HepG2 (cell line): Measurements from ENCODE around the gene MOAP1. TPM values are rescaled to one million over a fixed set of nuclear protein-coding genes. Genes with fewer than 3 reads are reported as not detected.

Experiments used
- ATAC-seq: fragments of 200-7000 bp; cut with Tn5 transposase; 3 replicates; pipeline ENCODE4 v1.9.1; 2020; ENCODE audit warnings: mild to moderate bottlenecking, moderate library complexity
- BruUV-seq: library from RNA; stranded (reverse); fragments of 400-500 nt; replicated peaks from 2 replicates; lab custom pipeline; 2021; lab: Mats Ljungman, UMichigan
- CTCF ChIA-PET: fragments of 300-600 bp; formaldehyde crosslinking; extraction: SDS; loops from one replicate; lab custom pipeline; 2021; ENCODE audit warnings: low total read pairs, inconsistent platforms, low intra/inter-chr PET ratio; lab: Yijun Ruan, JAX
- POLR2A ChIA-PET: fragments of 350-600 bp; sonication (Branson Sonifier 250); formaldehyde crosslinking; loops from one replicate; lab custom pipeline; 2020; ENCODE audit warnings: antibody characterized with exemption, inconsistent platforms; lab: Yijun Ruan, JAX
- DNase-seq: peaks from one replicate; pipeline ENCODE4 v3.0.0-alpha.2; 2015; ENCODE audit warnings: low spot score
- FAIRE-seq: peaks from 3 replicates; lab custom pipeline; 2011; peaks lifted over from hg19 to GRCh38; lab: Jason Lieb, UNC
- H2AFZ ChIP-seq: one replicate; pipeline ENCODE4 v1.6.1; 2011; ENCODE audit warnings: low read length, inconsistent platforms
- H3K27ac ChIP-seq: fragments of 300-600 bp; 3 replicates; pipeline ENCODE4 v1.8.0; 2011; ENCODE audit warnings: mixed run types, mild to moderate bottlenecking, mixed read lengths, low read length, inconsistent platforms; ENCODE audit not compliant: insufficient read depth; ENCODE audit errors: extremely low read length
- H3K27me3 ChIP-seq, 2 experiments: fragments of 200-600 bp in 1 of 2; 2 replicates in 1 of 2; 3 replicates in 1 of 2; pipeline versions ENCODE4 v1.6.0 to v1.8.0; 2011; ENCODE audit warnings: low read length in 2 of 2, mild to moderate bottlenecking in 2 of 2, moderate library complexity in 2 of 2, inconsistent platforms in 1 of 2; ENCODE audit not compliant: insufficient read depth in 2 of 2, control insufficient read depth in 1 of 2
- H3K36me3 ChIP-seq, 2 experiments: fragments of 200-600 bp in 1 of 2; replicated peaks in 1 of 2; 2 replicates in 1 of 2; 3 replicates in 1 of 2; pipeline versions ENCODE4 v1.5.1 to v1.8.0; 2011; ENCODE audit warnings: low read length in 2 of 2, inconsistent platforms in 1 of 2; ENCODE audit not compliant: insufficient read depth in 2 of 2, control insufficient read depth in 1 of 2
- H3K4me1 ChIP-seq: 2 replicates; pipeline ENCODE4 v1.5.1; 2012; ENCODE audit warnings: low read length, inconsistent platforms; ENCODE audit not compliant: insufficient read depth
- H3K4me2 ChIP-seq: 2 replicates; pipeline ENCODE4 v1.6.0; 2011; ENCODE audit warnings: low read depth, low read length, inconsistent platforms
- H3K4me3 ChIP-seq, 3 experiments: fragments of 200-600 bp in 1 of 3; sonication (generic), shearing (Covaris generic) in 1 of 3; replicated peaks in 1 of 3; 2 replicates each; pipeline ENCODE4 v1.5.1; 2011 to 2016; ENCODE audit warnings: low read length in 3 of 3, inconsistent platforms in 2 of 3, low read depth in 2 of 3, mild to moderate bottlenecking in 2 of 3, control low read depth in 1 of 3, mixed read lengths in 1 of 3; ENCODE audit not compliant: insufficient read depth in 1 of 3
- H3K79me2 ChIP-seq: one replicate; pipeline ENCODE4 v1.6.1; 2011; ENCODE audit warnings: low read length, inconsistent platforms; ENCODE audit not compliant: insufficient read depth
- H3K9ac ChIP-seq: 2 replicates; pipeline ENCODE4 v1.6.0; 2011; ENCODE audit warnings: mild to moderate bottlenecking, low read depth, low read length, inconsistent platforms; ENCODE audit not compliant: insufficient read depth
- H3K9me3 ChIP-seq: 2 replicates; pipeline ENCODE4 v1.5.1; 2012; ENCODE audit warnings: mild to moderate bottlenecking, low read length
- H4K20me1 ChIP-seq: 2 replicates; pipeline ENCODE4 v1.6.0; 2011; ENCODE audit warnings: inconsistent platforms, mild to moderate bottlenecking, low read length, moderate library complexity; ENCODE audit not compliant: insufficient read depth
- ATF2 ChIP-seq: sonication (generic); formaldehyde crosslinking; IDR thresholded peaks from 2 replicates; pipeline ENCODE4 v1.4.0; 2020; ENCODE audit warnings: missing genetic modification reagents
- BHLHE40 ChIP-seq: IDR thresholded peaks from 2 replicates; pipeline ENCODE4 v1.6.1; 2011; ENCODE audit warnings: low read length, improper control_type of control experiment
- CCDC6 ChIP-seq: sonication (generic); formaldehyde crosslinking; IDR thresholded peaks from 2 replicates; pipeline ENCODE4 v1.8.1; 2022; ENCODE audit warnings: mild to moderate bottlenecking, missing genetic modification reagents, moderate library complexity
- FOSL2 ChIP-seq: sonication (generic); formaldehyde crosslinking; IDR thresholded peaks from 2 replicates; pipeline ENCODE4 v1.4.0; 2020; ENCODE audit warnings: missing genetic modification reagents
- MAZ ChIP-seq, 2 experiments: sonication (generic) in 1 of 2; formaldehyde crosslinking in 1 of 2; IDR thresholded peaks; 2 replicates each; pipeline versions ENCODE4 v1.5.0 to v1.6.1; 2012 to 2020; ENCODE audit warnings: low read depth in 2 of 2, mild to moderate bottlenecking in 2 of 2, borderline replicate concordance in 1 of 2, improper control_type of control experiment in 1 of 2, low read length in 1 of 2, missing genetic modification reagents in 1 of 2, moderate library complexity in 1 of 2
- NAIF1 ChIP-seq: sonication (generic); formaldehyde crosslinking; IDR thresholded peaks from 2 replicates; pipeline ENCODE4 v1.5.0; 2020; ENCODE audit warnings: mild to moderate bottlenecking, missing genetic modification reagents, borderline replicate concordance
- NFKB2 ChIP-seq: sonication (generic); formaldehyde crosslinking; IDR thresholded peaks from 2 replicates; pipeline ENCODE4 v1.4.0; 2020; ENCODE audit warnings: missing genetic modification reagents, borderline replicate concordance
- NRL ChIP-seq: sonication (generic); formaldehyde crosslinking; IDR thresholded peaks from 2 replicates; pipeline ENCODE4 v1.5.0; 2020; ENCODE audit warnings: missing genetic modification reagents, mild to moderate bottlenecking, moderate library complexity, borderline replicate concordance
- PITX1 ChIP-seq: sonication (generic); formaldehyde crosslinking; IDR thresholded peaks from 2 replicates; pipeline ENCODE4 v1.5.1; 2020; ENCODE audit warnings: mild to moderate bottlenecking, missing genetic modification reagents
- SATB2 ChIP-seq: sonication (generic); formaldehyde crosslinking; IDR thresholded peaks from 2 replicates; pipeline ENCODE4 v1.5.0; 2020; ENCODE audit warnings: missing genetic modification reagents
- U2AF1 ChIP-seq: fragments of 200-400 bp; formaldehyde crosslinking; optimal IDR thresholded peaks from 2 replicates; pipeline ENCODE3; 2017; ENCODE audit warnings: mild to moderate bottlenecking, low read depth, low read length
- ZNF672 ChIP-seq: sonication (generic); formaldehyde crosslinking; IDR thresholded peaks from 2 replicates; pipeline ENCODE4 v1.8.1; 2022; ENCODE audit warnings: missing genetic modification reagents
- WGBS: methylation state at CpG from one replicate; pipeline ENCODE4 v1.1.6; 2017; ENCODE audit warnings: low lambda C conversion rate; 5-methylcytosine and 5-hydroxymethylcytosine counted together
- in situ Hi-C: cut with HindIII; loops from 2 replicates; pipeline ENCODE4 v1.10.0; 2017; ENCODE audit warnings: low pct_unique_long_range_greater_than_20kb; ENCODE audit not compliant: extremely low pct_ligation_motif_present
- intact Hi-C: fragments of 100-400 bp; cut with micrococcal nuclease; formaldehyde crosslinking; loops from one replicate; pipeline ENCODE4 v1.10.0; 2022; ENCODE audit not compliant: unreplicated experiment
- polyA plus RNA-seq, 8 experiments: library from polyadenylated mRNA; depleted of rRNA in 3 of 8; stranded (reverse) in 7 of 8; unstranded in 1 of 8; fragments of >200 nt; fragmentation: Illumina TruSeq in 4 of 8; extraction: Trizol in 4 of 8; gene quantifications; 2 replicates each; pipeline versions ENCODE4 v1.2.1 to v1.2.3, GENCODE V29; 2011 to 2016; ENCODE audit warnings: low read depth in 4 of 8, missing spikeins in 1 of 8, mixed read lengths in 1 of 8; ENCODE audit not compliant: insufficient read depth in 1 of 8
- total RNA-seq, 5 experiments: library from RNA; depleted of rRNA; stranded (reverse); fragments of >200 nt; fragmentation: Illumina TruSeq; extraction: Trizol; gene quantifications; 2 replicates each; pipeline ENCODE4 v1.2.3, GENCODE V29; 2016; ENCODE audit warnings: low read depth in 1 of 5

The MOAP1 gene
- total and polyA plus RNA-seq, 2 of the 13 experiments (the other 11 are each of a cell fraction or from before 2014, with no cell fraction given), result 14.6 to 47.0 TPM

GRCh38 chr14:93156693-93157369 is 27.9 kb downstream of the MOAP1 start:
- in situ Hi-C loops (no loop called here), intact Hi-C loops (no loop called here)
- 47% methylated on average over 7 of the region's 8 CpGs for WGBS
- ChIA-PET CTCF (no interaction called here), POLR2A (no interaction called here)
- Histone ChIP-seq H3K9me3 (no peaks in the 10 kb centered on the region), H3K36me3 (no peaks in the 10 kb centered on the region), H4K20me1 (no peaks in the 10 kb centered on the region), H3K9ac (no peak overlapping the region), H3K27me3 (no peaks in the 10 kb centered on the region; a peak in 1 of 5 replicates), H2AFZ (peak overlapping the region; percentile 84), H3K4me3 (no peak overlapping the region), H3K79me2 (no peaks in the 10 kb centered on the region), H3K4me1 (peaks cover 39% of the 10 kb centered on the region), H3K4me2 (peak overlapping the region; percentile 38; the same call in 1 of the 2 replicates), H3K27ac (no peak overlapping the region)
- TF ChIP-seq SATB2 (CRISPR knock-in tag), result no peak
- no peak for TF ChIP-seq ATF2
- no peak for TF ChIP-seq MAZ (IDR thresholded peaks at IDR 0.05; ENCODE audit: borderline replicate concordance, low read depth, low read length)
- TF ChIP-seq MAZ (CRISPR knock-in tag; IDR thresholded peaks at IDR 0.05; ENCODE audit: low read depth), result no peak
- no peak for TF ChIP-seq U2AF1
- no TSS peak for BruUV-seq
- DNase-seq, result no peak
- ATAC-seq, result peak; percentile 46
- FAIRE-seq, result no peak

GRCh38 chr14:93155667-93156066 is 29.0 kb downstream of the MOAP1 start:
- TF ChIP-seq CCDC6 (CRISPR knock-in tag) (no peak), FOSL2 (CRISPR knock-in tag) (peak; percentile 30; the same call in 1 of the 2 replicates), NAIF1 (no peak), ZNF672 (CRISPR knock-in tag) (no peak), PITX1 (CRISPR knock-in tag) (no peak), BHLHE40 (no peak), NFKB2 (CRISPR knock-in tag) (no peak), NRL (CRISPR knock-in tag) (no peak)
- ChIA-PET CTCF (no interaction called here), POLR2A (no interaction called here)

More at GRCh38 chr14:93155667-93156066, 29.0 kb downstream of the MOAP1 start:
- no TSS peak for BruUV-seq
- in situ Hi-C loops (no loop called here), intact Hi-C loops (no loop called here)
- no peaks in the 10 kb centered on the region for H3K79me2 ChIP-seq
- no peak for DNase-seq
- no peak overlapping the region for H3K4me2 ChIP-seq
- FAIRE-seq, result no peak
- no peaks in the 10 kb centered on the region for H3K36me3 ChIP-seq
- no peaks in the 10 kb centered on the region for H3K9me3 ChIP-seq
- no peak overlapping the region for H3K9ac ChIP-seq
- H3K27me3 ChIP-seq, result no peaks in the 10 kb centered on the region; a peak in 1 of 5 replicates
- ATAC-seq, result no peak
- peaks cover 42% of the 10 kb centered on the region for H3K4me1 ChIP-seq
- no peak overlapping the region for H3K4me3 ChIP-seq
- H2AFZ ChIP-seq, result no peak overlapping the region
- no peak overlapping the region for H3K27ac ChIP-seq
- WGBS, result 4% methylated on average over 2 of the region's 2 CpGs
- H4K20me1 ChIP-seq, result no peaks in the 10 kb centered on the region
